Suppressor macrophage treated with lipopolysaccharide for 1 hour (primary cell): ENCODE results near the gene COL5A2.

ENCODE experiments used
- DNase-seq, 3 donors: peaks; one replicate each; pipeline ENCODE4 v3.0.0-alpha.2; 2020 to 2022

The COL5A2 gene

GRCh38 chr2:189179570-189179950, at the start of gene COL5A2:
Gene COL5A2 (minus strand): TSS chr2:189179761. CDS start chr2:189179604, 157 bp downstream.
- DNase-seq: no peak

GRCh38 chr2:189226017-189226416, 46.5 kb upstream of the COL5A2 start:
- no peak for DNase-seq

GRCh38 chr2:189225032-189225431, 45.5 kb upstream of the COL5A2 start:
- no peak for DNase-seq

GRCh38 chr2:189222468-189223105, 43.0 kb upstream of the COL5A2 start:
- no peak for DNase-seq

GRCh38 chr2:189221811-189222467, 42.4 kb upstream of the COL5A2 start:
- DNase-seq: no peak

- no peak for DNase-seq
Measured at GRCh38 chr2:189218236-189218635, 38.7 kb upstream of the COL5A2 start.

GRCh38 chr2:189217541-189217940, 38.0 kb upstream of the COL5A2 start:
- no peak for DNase-seq

GRCh38 chr2:189217051-189217450, 37.5 kb upstream of the COL5A2 start:
- DNase-seq: no peak

GRCh38 chr2:189214484-189214883, 34.9 kb upstream of the COL5A2 start:
- DNase-seq: no peak

- DNase-seq: no peak
Measured at GRCh38 chr2:189213250-189213649, 33.7 kb upstream of the COL5A2 start.

- DNase-seq: no peak
Measured at GRCh38 chr2:189210250-189211087, 30.9 kb upstream of the COL5A2 start.

- no peak for DNase-seq
Measured at GRCh38 chr2:189208254-189208653, 28.7 kb upstream of the COL5A2 start.

- DNase-seq: no peak
Measured at GRCh38 chr2:189204322-189204941, 24.9 kb upstream of the COL5A2 start.

- no peak for DNase-seq
Measured at GRCh38 chr2:189203177-189203799, 23.7 kb upstream of the COL5A2 start.

GRCh38 chr2:189199797-189200196, 20.2 kb upstream of the COL5A2 start:
- no peak for DNase-seq

GRCh38 chr2:189192766-189193165, 13.2 kb upstream of the COL5A2 start:
- no peak for DNase-seq

- DNase-seq: no peak
Measured at GRCh38 chr2:189191766-189192165, 12.2 kb upstream of the COL5A2 start.

GRCh38 chr2:189190685-189191084, 11.1 kb upstream of the COL5A2 start:
- DNase-seq: no peak

GRCh38 chr2:189188115-189188805, 8.7 kb upstream of the COL5A2 start:
- DNase-seq: no peak

- DNase-seq: no peak
Measured at GRCh38 chr2:189183170-189183569, 3.6 kb upstream of the COL5A2 start.

GRCh38 chr2:189181706-189182105, 2.1 kb upstream of the COL5A2 start:
- no peak for DNase-seq
